COLO668 (cell line): ENCODE results near the gene LCE3D.
"Not testable (repeated sequence)": the region's sequence is repeated elsewhere in the genome, so short reads cannot be mapped to it uniquely, and the experiment has no call there.

Experiments used
- DNase-seq: peaks from one replicate; lab custom pipeline; 2025; ENCODE audit not compliant: unreplicated experiment; lab: John Stamatoyannopoulos, UW

The LCE3D gene, protein sequence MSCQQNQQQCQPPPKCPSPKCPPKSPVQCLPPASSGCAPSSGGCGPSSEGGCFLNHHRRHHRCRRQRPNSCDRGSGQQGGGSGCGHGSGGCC

GRCh38 chr1:152580433-152580832, at the start of gene LCE3D:
Gene LCE3D, minus strand, starts transcription at chr1:152580516. Its CDS starts 580 bp downstream, at chr1:152579936.
- no peak for DNase-seq

DNA sequence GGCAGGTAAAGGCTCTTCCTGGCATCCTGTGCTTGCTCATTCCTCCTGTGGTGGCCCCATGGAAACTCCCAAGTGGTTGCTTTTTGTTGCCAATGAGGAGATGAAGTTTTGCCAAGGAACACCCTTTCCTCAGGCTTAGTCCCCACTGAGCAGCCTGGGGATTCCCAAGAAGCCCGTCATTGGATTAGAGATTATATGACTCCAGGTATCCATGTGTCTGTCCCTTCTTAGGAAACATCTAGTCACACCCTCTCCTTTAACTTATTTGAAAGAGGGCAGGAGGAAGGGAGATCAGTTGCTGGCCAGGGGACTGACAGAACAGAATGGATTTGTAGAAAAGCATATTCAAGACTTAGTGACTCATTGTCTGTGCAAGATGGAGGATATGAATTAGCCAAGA, 46.4 kb upstream of the LCE3D start:
- DNase-seq: no peak

DNA sequence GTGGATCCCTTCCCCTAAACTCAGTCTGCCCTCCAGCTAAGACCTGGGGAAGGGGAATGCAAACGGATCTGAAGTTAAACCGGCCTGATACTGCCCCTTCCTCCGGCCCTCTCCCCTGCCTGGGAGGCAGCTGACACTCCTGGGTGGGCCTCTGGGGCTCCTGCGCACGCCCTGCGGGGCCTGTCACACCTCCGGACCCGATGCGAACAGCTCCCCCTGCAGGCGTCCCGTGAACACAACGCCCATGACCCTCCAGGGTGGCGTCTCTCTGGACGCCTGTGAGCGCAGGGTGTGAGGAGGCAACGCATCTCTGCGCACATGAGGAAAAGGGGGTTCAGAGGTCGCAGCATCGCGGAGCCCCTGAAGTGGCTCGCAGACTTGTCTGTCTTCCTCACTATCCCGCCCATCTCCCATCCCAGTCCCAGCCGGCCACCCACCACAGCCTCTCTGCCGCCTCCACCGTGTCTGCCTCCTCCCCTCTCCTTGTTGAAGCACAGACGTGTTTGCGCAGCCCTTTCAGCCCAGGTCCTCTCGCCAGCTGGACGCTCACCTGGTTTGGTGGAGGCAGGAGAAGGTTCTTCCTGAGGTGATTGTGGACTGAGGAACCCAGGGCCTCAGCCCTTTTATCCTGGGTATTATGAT, 43.0 kb upstream of the LCE3D start:
- peak; percentile 5 for DNase-seq

- DNase-seq: no peak
Observed at GRCh38 chr1:152622803-152623202, 42.5 kb upstream of the LCE3D start, which contains the start of gene LCE3A. Gene LCE3A, minus strand, starts transcription at chr1:152623103. Its CDS starts 0 bp downstream, at chr1:152623103.

- DNase-seq: no peak
Observed at GRCh38 chr1:152621993-152622392, 41.7 kb upstream of the LCE3D start.

- no peak for DNase-seq
Observed at GRCh38 chr1:152613511-152613910, 33.2 kb upstream of the LCE3D start, which contains the start of gene LCE3B. Gene LCE3B, plus strand, starts transcription at chr1:152613811. Its CDS starts 0 bp downstream, at chr1:152613811.

DNA sequence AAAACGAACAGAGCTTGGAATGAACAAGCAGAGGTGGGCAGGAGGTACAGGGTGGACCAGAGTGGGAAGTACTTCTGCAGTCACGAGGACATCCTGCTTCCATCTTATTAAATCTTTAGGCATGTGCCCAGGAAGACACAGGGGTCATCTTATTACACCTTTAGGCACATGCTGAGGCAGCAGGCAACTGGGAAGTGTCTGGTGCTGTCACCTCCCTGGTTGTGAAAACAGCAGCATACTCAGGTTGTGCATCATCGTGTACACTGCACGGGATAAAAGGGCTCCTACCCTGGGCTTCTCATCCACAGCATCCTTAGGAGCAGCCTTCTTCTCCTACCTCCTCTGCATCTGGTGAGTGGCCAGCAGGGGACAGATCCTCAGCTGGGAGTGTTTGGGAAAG, 19.6 kb upstream of the LCE3D start, which contains the start of gene LCE3C:
TSS of gene LCE3C (plus strand) at position 301 of the 400 bp plus-strand sequence. CDS start 498 bp downstream, outside the sequence.
- DNase-seq: no peak

DNA sequence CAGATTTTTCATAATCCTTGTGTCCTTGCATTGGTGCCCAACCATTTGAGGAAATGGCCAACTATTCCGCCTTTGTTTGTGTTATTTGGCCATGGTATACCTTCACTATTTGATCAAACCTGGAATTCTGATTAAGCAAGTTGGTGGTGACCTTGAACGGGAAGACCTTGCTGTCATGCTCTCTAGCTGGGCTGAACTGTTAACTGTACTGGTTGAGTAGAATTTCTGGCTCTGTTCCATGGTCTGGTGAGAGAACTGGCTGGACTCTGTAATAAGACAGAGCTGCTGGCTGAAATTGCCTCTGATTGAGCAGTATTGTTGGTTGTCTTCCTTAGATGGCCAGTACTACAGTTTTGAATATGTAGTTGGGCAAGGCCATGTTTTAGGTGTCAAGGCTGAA, 16.7 kb upstream of the LCE3D start:
- no peak for DNase-seq

DNA sequence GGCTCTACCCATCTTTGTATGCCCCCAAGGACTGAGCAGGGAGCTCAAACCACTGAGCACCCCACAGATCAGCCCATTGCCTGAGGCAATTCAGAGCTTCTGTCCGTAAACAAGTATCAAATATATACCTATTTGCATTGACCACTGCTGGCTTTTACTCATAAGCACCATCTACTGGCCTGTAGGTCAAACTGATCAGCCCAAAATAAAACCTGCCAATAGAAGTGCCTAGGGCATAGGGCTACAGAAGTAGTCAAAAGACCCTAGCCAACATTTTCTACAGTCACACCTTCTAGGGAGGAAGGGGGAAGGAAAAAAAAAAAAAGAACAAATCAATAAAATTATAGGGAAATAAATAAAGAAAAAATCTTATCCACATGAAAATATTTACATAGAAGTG, 5.3 kb upstream of the LCE3D start:
- no peak for DNase-seq

DNA sequence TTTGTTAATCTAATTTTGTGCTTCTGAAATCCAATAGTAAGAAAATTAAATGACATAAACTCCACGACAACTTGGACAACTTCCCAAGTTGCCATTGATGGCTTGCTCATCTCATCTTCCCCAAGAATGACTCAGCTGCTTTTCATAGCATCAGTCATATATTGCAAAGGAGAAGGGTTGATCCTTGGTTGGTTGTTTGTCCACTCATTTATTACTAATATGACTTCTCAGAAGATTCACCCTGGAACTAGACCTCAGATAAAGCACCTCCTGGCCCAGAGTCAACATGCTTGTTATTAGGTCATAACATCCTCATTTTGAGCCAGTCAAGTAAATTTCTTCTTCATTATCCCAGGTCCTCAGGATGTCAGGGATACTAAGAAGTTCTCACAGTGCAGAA, 2.3 kb upstream of the LCE3D start:
- DNase-seq: no peak

DNA sequence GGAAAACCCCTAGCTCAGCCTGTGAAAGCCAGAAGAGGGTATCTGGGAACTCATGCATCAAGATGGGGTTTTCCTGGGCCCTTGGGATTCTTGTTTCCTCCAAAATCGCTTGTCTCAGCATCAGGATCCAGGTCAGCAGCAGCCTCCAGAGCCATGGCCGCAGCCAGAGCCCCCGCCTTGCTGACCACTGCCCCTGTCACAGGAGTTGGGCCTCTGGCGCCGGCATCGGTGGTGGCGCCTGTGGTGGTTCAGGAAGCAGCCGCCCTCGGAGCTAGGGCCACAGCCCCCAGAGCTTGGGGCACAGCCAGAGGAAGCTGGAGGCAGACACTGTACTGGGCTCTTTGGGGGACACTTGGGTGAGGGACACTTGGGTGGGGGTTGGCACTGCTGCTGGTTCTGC, 790 bp downstream of the LCE3D start:
- not testable (repeated sequence) for DNase-seq

GRCh38 chr1:152577168-152577567, 3.1 kb downstream of the LCE3D start:
- DNase-seq: no peak

- DNase-seq: no peak
Observed at GRCh38 chr1:152566681-152567080, 13.6 kb downstream of the LCE3D start, which contains the start of gene LCE3E. Gene LCE3E, minus strand, starts transcription at chr1:152566780. Its CDS starts 572 bp downstream, at chr1:152566208.

DNA sequence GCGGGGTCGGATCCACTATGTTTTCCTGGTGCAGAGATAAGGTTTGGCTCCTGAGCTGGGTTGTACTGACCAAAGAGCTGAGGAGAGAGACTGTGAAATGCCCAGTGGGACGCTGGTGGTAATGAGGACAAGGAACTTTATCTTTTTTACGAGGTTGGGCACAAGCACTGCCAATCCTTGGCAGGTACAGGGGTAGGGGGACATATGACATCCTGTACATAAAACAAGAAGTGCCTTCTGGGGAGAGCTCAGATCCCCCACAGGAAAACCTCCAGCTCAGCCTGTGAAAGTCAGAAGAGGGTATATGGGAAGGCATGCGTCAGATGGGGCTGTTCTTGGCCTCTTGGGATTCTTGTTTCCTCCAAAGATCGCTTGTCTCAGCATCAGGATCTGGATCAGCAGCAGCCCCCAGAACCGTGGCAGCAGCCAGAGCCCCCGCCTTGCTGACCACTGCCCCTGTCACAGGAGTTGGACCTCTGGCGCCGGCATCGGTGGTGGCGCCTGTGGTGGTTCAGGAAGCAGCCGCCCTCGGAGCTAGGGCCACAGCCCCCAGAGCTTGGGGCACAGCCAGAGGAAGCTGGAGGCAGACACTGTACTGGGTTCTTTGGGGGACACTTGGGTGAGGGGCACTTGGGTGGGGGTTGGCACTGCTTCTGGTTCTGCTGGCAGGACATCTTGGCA, 14.6 kb downstream of the LCE3D start:
- DNase-seq: no peak

GRCh38 chr1:152565115-152565514, 15.2 kb downstream of the LCE3D start:
- no peak for DNase-seq

DNA sequence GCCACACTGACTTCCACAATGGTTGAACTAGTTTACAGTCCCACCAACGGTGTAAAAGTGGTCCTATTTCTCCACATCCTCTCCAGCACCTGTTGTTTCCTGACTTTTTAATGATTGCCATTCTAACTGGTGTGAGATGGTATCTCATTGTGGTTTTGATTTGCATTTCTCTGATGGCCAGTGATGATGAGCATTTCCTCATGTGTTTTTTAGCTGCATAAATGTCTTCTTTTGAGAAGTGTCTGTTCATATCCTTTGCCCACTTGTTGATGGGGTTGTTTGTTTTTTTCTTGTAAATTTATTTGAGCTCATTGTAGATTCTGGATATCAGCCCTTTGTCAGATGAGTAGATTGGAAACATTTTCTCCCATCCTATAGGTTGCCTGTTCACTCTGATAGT, 32.0 kb downstream of the LCE3D start:
- DNase-seq: not testable (repeated sequence)

DNA sequence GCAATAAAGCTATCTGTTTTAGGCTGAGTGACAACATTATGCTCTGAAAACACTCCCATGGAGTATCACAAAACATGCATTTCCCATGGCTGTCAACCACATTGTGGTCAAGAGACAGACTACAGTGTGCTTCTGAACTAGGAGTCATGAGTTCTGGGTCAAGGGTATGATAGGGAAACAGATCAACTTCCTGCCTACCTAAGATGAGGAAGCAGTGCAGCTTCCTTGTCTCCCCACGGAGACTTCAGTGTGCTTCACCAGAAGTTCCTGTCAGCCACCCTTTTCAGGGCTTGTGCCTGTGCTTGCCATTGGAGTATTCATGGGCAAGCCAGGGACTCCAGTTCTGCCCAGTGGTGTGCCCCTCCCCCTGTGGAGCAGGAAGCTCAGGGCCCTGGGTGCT, 33.6 kb downstream of the LCE3D start:
- no peak for DNase-seq

DNA sequence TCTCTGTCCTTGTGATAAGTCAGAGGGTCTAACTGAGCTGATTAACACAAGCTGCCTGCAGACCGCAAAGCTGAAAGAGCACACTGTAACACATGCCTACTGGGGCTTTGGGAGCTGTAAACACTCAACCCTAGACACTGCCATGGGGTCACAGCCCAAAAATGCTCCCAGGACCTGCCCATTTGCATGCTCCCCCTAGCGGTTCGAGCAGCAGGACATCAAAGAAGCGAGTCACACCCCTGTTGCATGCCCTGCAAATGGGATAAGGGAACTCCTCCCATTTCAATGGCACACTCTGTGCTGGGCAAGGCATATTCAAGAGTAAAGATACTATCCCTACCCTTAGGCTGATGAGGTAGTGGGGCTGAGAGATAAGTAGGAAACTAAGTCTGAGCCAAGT, 36.5 kb downstream of the LCE3D start:
- no peak for DNase-seq

DNA sequence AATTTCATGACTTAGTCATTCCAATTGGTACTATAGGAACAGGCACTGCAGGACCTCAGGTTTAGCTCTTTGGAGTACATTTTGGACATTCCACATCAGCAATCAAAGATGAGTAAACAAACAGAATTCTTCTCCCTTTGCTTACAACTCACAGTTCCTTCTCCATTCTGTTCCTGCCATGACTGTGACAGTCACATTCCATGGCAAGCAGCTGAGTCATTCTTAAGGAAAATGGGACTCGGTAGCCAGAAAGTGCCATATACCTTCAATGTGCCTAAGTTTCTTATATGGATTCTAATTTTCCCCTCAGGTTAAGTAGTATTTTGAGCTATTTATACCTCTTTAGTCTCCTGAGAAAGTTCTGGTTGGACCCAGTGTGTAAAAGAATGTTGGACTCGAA, 40.4 kb downstream of the LCE3D start:
- no peak for DNase-seq

- no peak for DNase-seq
Observed at GRCh38 chr1:152537496-152537895, 42.8 kb downstream of the LCE3D start.

GRCh38 chr1:152535774-152536173, 44.5 kb downstream of the LCE3D start:
- DNase-seq: no peak

DNA sequence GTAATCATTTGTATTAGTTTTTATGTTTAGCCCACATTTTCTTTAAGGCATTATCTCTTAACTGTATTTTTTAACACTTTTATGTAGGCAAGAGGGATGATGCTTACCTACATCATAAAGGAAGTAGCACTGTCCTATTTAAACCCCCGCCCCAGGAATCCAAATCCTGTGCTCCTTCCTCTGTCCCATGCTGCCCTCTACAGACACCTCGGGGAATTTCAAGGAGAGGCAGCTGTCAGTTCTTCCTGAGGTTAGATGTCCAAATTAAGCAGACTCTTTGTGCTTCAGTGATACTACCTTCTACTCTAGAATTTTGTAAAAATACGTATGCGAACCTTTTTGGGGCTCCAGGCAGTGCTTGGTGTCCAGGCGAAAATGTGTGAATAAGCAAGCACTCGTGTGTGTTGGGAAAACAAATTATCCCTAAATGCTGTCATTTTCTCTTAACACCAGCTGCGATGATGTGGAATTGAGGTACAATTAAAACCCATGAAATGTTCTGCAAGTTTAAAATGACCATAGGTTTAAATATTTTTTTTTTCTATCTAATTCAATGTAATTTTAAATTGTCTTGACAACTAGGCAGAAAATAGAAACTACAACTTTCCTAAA, 46.9 kb downstream of the LCE3D start:
- DNase-seq: peak; percentile 19
